ENCODE data around the gene SPATA21.

GRCh38 chr1:16397120-16397519 lies 40.1 kb downstream of the SPATA21 start:
- TF ChIP-seq CTCF (conservative IDR thresholded peaks at IDR 0.05; ENCODE audit: low read depth, low read length) (no peak), EZH2 (IDR thresholded peaks at IDR 0.05; ENCODE audit: low read length, unreplicated experiment) (no peak), EZH2phosphoT487 (IDR thresholded peaks at IDR 0.05; ENCODE audit: borderline replicate concordance, low read length) (no peak)

Measured in PC-3 (cell line).